Left kidney (tissue), 2 donors: ENCODE data around the gene MYCN. TPM values are rescaled to one million over a fixed set of nuclear protein-coding genes. Genes with fewer than 3 reads are reported as not detected.
A peak's percentile ranks its signal among the peaks of the same experiment; 100 is the strongest.

ENCODE experiments used
- DNase-seq: peaks from one replicate; pipeline ENCODE4 v3.0.0-alpha.2; 2013
- polyA plus RNA-seq: library from polyadenylated mRNA; unstranded; fragments of 120-200 nt; gene quantifications from one replicate; pipeline ENCODE4 v1.2.1, GENCODE V29; 2013; ENCODE audit not compliant: insufficient read length

The MYCN gene
- polyA plus RNA-seq, 1 donor, result 34.9 TPM

DNA sequence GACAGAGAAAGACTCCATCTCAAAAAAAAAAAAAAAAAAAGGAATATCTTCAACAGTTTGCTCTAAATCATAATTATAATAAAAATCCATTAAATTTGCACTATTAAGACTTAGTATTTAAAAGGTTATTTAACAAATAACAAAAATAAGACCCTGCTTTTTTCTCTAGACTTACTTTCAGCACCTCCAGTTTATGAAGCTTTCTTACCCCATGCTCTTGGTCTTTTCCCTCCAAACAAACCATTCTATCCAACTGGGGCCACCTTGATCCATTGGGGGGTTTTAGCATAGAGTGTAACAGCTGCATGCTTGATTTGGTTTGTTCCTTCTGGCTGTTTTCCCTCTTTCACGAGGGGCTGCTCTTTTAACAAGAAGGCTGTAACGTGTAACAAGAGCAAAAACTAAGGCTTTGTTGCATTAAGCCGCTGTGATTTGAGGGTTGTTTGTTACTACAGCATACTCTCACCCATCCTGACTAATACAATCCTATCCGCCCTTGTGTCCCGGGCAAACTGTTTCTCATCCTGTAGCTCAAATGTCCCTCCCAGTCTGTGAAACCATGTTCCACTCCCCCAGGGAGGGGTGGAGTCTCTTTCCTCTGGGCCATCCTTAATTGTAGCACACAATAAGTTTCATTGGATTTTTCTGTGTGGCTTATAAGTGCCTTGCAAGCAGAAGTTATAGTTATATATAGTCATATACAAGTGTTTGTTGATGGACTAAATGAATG lies 9.6 kb upstream of the MYCN start:
- no peak for DNase-seq

DNA sequence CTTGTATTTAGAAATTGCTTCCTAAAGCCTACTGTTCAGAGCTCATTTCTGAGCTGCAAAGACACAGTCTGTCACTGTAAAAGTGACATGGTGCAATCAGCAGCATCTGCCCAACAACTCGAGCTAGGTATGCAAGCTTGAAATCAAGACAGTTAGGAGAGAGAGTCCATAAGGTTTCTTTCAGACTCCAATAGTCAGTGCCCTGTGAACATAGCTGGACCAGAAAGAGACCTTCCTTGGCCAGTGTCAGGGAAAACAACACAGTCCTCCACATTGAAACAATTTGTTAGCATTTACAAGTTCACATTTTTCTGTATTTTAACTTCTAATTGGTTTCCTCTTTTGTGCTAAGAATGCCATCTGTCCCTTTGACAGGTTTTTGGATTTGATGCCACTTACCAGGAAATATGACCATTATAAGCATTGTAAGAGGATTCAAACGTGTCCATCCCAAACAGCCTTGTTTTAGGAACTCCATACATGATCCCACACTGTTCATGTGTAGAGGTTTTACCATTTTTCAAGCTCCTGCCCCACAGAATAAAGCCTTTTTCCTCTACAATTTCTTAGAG lies 8.9 kb upstream of the MYCN start:
- no peak for DNase-seq

DNA sequence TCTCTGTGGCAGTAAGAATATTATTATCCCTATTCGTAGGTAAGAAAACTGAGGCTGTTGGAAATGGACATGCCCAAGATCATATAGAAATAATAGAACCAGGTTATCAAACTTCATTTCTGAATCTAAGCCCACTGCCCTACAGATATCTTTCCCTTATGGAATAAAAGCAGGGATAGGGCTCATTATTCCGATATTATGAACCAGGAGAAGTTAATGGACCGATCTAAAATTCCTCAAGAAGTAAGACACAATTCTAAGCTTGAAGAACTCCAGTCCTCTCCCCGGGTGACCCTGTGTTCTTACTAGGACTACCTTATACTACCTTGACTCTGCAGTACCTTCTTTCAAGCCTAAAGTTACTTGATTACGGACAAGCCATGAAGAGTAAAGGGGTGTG lies 8.4 kb upstream of the MYCN start:
- no peak for DNase-seq

- DNase-seq, result no peak
Observed at GRCh38 chr2:15932394-15933183, 7.8 kb upstream of the MYCN start.

- no peak for DNase-seq
Observed at GRCh38 chr2:15933184-15933845, 7.0 kb upstream of the MYCN start.

- DNase-seq, result no peak
Observed at GRCh38 chr2:15934291-15934945, 5.9 kb upstream of the MYCN start.

DNA sequence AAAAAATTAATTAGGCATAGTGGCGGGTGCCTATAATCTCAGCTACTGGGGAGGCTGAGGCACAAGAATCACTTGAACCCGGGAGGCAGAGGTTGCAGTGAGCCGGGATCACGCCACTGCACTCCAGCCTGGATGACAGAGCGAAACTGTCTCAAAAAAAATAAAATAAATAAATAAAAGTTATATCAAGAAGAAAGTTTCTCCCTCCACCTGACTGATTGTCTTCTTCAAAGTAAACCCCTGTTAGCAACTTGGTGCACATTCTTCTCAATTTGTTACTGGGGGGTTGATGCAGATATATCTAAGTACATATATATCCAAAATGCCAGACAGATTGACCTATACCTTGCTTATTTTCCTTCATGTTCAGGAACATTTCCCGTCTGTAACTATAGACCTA lies 5.2 kb upstream of the MYCN start:
- DNase-seq, result no peak

- DNase-seq, result no peak
Observed at GRCh38 chr2:15935675-15936074, 4.7 kb upstream of the MYCN start.

DNA sequence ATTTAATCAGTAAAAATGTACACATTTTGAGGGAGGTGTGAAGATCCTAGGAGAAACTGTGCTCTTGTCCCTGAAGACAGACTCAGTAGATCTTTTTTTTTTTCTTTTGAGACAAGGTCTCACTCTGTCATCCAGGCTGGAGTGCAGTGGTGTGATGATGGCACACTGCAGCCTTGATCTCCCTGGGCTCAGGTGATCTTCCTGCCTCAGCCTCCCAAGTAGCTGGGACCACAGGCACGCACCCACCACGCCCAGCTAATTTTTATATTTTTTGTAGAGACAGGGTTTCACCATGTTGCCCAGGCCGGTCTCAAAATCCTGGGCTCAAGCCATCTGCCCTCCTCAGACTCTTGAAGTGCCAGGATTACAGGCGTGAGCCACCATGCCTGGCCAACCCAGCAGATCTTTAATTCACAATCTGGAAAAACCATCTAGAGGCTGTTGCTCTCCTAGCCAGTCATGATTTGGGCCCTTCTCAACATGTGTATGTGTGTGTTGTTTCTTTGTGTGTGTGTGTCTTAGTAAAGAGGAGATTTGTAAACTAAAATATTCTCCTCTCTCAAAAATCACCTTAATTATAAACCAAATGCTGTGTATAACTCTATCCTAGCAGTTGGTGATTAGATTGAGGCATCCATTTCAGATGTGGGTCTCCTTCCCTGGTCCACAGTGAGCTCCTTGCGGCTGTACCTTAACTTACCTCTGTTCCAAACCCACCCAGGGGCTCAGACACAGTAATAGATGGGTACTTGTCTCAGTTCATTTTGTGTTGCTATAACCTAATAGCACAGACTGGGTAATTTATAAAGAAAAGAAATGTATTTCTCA lies 3.9 kb upstream of the MYCN start:
- DNase-seq, result no peak

DNA sequence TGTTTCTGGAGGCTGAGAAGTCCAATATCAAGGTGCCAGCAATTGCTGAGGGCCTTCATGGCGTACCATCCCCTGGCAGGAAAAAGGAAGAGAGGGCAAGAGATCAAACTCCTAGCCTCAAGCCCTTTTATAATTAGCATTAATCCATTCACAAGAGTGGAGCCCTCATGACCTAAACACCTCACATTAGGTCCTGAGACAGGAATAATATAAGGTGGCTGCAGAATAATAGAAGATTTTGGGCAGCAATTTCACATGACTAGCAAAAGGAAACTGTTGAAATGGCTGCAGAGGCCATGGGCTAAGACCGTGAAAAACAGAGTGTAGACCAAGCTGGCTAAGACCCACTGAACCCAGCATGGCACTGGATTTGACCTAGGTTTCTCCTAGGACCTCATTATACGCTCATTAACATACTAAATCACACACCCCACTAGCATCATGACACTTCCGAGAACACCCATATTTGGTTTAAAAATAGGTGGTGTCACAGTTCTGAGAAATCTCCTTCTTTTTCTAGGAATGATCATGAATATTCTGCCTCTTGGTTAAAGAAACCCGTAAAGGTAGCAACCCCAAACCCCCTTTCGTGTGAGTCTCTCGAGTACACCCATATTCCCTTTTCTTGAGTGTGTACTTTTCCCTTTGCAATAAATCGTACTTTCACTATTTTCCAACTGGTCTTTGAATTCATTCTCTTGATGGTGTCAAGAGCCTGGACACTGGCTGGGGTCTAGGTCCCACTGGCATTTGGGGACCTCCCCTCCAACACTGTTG lies 3.1 kb upstream of the MYCN start:
- DNase-seq, result no peak

GRCh38 chr2:15937882-15938802 lies 2.2 kb upstream of the MYCN start:
- DNase-seq, result no peak

GRCh38 chr2:15938803-15939555 lies 1.4 kb upstream of the MYCN start:
- no peak for DNase-seq

- DNase-seq, result no peak
Observed at GRCh38 chr2:15939556-15939853, 845 bp upstream of the MYCN start.

GRCh38 chr2:15940661-15941480 lies 521 bp downstream of the MYCN start:
- no peak for DNase-seq

DNA sequence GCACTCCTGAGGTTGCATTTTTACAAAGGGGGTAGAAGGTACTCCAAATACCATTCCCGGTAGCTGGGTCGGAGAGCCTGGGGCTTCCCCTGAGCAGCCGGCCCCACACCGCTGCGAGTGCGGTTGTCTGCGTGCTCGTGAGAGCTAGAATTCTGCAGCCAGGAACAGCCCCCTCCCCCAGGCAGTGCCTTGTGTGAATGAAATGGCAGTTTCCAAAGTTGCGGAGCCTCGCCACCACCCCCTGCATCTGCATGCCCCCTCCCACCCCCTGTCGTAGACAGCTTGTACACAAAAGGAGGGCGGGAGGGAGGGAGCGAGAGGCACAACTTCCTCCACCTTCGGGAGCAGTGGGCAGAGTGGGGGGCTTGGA lies 1.1 kb downstream of the MYCN start:
- peak; percentile 62 for DNase-seq

GRCh38 chr2:15941871-15942710 lies 1.7 kb downstream of the MYCN start:
- no peak for DNase-seq
